Calu3 (cell line): ENCODE measurements around the gene METTL15. TPM values are rescaled to one million over a fixed set of nuclear protein-coding genes. Genes with fewer than 3 reads are reported as not detected.
"Not testable (repeated sequence)": the region's sequence is repeated elsewhere in the genome, so short reads cannot be mapped to it uniquely, and the experiment has no call there.

ENCODE experiments used
- BruUV-seq: library from RNA; stranded (reverse); fragments of 400-500 nt; replicated peaks from 2 replicates; lab custom pipeline; 2021; lab: Mats Ljungman, UMichigan
- CTCF ChIA-PET: fragments of 300-600 bp; sonication (Branson Sonifier 250); formaldehyde crosslinking; loops from one replicate; lab custom pipeline; 2022; ENCODE audit warnings: antibody characterized with exemption; lab: Charles Lee
- DNase-seq: peaks from one replicate; pipeline ENCODE4 v3.0.0; 2022
- H3K27ac Mint-ChIP-seq: one replicate; pipeline ENCODE4 v1.8.0; 2022; ENCODE audit warnings: mixed read lengths; ENCODE audit not compliant: unreplicated experiment
- H3K27me3 Mint-ChIP-seq: one replicate; pipeline ENCODE4 v1.8.0; 2022; ENCODE audit warnings: mixed read lengths; ENCODE audit not compliant: unreplicated experiment
- H3K36me3 Mint-ChIP-seq: one replicate; pipeline ENCODE4 v1.8.0; 2022; ENCODE audit warnings: mild to moderate bottlenecking, moderate library complexity, mixed read lengths; ENCODE audit not compliant: insufficient read depth, unreplicated experiment
- H3K4me1 Mint-ChIP-seq: one replicate; pipeline ENCODE4 v1.8.0; 2022; ENCODE audit warnings: mild to moderate bottlenecking, low read depth, mixed read lengths; ENCODE audit not compliant: unreplicated experiment
- H3K4me3 Mint-ChIP-seq: one replicate; pipeline ENCODE4 v1.8.0; 2022; ENCODE audit warnings: mild to moderate bottlenecking, low read depth, moderate library complexity, mixed read lengths; ENCODE audit not compliant: unreplicated experiment
- H3K9me3 Mint-ChIP-seq: one replicate; pipeline ENCODE4 v1.8.0; 2022; ENCODE audit warnings: low read depth, mixed read lengths; ENCODE audit not compliant: unreplicated experiment
- intact Hi-C: fragments of 100-400 bp; cut with micrococcal nuclease; formaldehyde crosslinking; loops from one replicate; pipeline ENCODE4 v1.10.0; 2022; ENCODE audit not compliant: unreplicated experiment
- total RNA-seq: library from RNA; stranded (reverse); gene quantifications from 2 replicates; pipeline ENCODE4 v1.2.3, GENCODE V29; 2022
- TF ChIP-seq, protein P1 (sequence below): fragments of 200-600 bp; IDR thresholded peaks from one replicate; pipeline ENCODE4 v1.8.0; 2022; ENCODE audit warnings: antibody characterized with exemption; ENCODE audit not compliant: unreplicated experiment

Gene METTL15
- total RNA-seq, 1 experiment from 2014 or later: 19.0 TPM

DNA sequence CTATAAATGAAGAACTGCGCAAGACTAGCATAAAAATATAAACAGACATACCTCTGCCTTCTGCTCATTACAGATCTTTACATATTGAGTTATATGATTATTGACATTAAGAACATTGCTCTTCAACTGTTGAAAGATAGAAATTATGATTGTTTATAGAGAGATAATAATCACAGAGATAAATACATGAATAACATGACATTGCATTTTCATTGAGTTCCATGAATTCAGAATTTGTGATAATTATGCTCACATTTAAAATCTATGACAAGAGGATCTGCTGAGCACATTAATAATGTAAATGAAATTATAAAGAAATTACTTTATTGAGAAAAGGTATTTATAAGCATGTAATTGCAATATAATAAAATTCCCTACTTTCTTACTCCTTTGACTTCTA is 25.1 kb upstream of the METTL15 start:
- TF ChIP-seq, protein P1, sequence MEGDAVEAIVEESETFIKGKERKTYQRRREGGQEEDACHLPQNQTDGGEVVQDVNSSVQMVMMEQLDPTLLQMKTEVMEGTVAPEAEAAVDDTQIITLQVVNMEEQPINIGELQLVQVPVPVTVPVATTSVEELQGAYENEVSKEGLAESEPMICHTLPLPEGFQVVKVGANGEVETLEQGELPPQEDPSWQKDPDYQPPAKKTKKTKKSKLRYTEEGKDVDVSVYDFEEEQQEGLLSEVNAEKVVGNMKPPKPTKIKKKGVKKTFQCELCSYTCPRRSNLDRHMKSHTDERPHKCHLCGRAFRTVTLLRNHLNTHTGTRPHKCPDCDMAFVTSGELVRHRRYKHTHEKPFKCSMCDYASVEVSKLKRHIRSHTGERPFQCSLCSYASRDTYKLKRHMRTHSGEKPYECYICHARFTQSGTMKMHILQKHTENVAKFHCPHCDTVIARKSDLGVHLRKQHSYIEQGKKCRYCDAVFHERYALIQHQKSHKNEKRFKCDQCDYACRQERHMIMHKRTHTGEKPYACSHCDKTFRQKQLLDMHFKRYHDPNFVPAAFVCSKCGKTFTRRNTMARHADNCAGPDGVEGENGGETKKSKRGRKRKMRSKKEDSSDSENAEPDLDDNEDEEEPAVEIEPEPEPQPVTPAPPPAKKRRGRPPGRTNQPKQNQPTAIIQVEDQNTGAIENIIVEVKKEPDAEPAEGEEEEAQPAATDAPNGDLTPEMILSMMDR: no peak
- Mint-ChIP-seq H3K27me3 (no peaks in the 10 kb centered on the region), H3K9me3 (no peaks in the 10 kb centered on the region), H3K36me3 (peaks cover 12% of the 10 kb centered on the region), H3K4me3 (no peak overlapping the region), H3K4me1 (no peaks in the 10 kb centered on the region), H3K27ac (no peak overlapping the region)
- intact Hi-C loops: no loop called here
- DNase-seq: no peak
- no TSS peak for BruUV-seq
- CTCF ChIA-PET: no interaction called here

DNA sequence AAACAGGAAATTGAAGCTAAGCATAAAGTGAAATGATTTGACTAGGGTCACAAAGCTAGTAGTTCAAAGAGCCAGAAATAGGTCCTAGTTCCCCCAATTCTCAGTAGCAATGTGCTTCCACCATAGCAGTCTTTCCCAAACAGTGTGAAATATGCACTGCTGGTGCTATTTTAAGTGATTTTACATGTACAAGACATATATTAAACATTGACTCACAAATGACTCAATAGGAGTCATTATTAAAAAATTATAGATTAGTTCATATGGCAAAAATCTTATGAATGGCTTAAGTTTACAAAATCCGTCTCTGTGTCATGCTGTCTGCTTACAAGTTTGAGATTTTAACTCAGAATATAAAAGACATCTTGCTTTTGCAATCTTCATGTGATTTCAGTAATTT is 21.6 kb upstream of the METTL15 start:
- TF ChIP-seq, protein P1: no peak
- Mint-ChIP-seq H3K27me3 (no peaks in the 10 kb centered on the region), H3K36me3 (peaks cover 10% of the 10 kb centered on the region), H3K27ac (no peak overlapping the region), H3K4me1 (no peaks in the 10 kb centered on the region), H3K9me3 (no peaks in the 10 kb centered on the region), H3K4me3 (no peak overlapping the region)
- DNase-seq: no peak
- BruUV-seq: no TSS peak
- CTCF ChIA-PET: no interaction called here
- intact Hi-C loops: no loop called here

DNA sequence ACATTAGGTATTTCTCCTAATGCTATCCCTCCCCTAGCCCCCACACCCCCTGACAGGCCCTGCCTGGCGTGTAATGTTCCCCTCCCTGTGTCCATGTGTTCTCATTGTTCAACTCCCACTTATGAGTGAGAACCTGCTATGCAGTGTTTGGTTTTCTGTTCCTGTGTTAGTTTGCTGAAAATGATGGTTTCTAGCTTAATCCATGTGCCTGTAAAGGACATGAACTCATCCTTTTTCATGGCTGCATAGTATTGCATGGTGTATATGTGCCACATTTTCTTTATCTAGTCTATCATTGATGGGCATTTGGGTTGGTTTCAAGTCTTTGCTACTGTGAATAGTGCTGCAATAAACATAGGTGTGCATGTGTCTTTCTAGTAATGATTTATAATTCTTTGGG is 21.0 kb upstream of the METTL15 start:
- DNase-seq, H3K9me3 Mint-ChIP-seq, CTCF ChIA-PET: not testable (repeated sequence)

DNA sequence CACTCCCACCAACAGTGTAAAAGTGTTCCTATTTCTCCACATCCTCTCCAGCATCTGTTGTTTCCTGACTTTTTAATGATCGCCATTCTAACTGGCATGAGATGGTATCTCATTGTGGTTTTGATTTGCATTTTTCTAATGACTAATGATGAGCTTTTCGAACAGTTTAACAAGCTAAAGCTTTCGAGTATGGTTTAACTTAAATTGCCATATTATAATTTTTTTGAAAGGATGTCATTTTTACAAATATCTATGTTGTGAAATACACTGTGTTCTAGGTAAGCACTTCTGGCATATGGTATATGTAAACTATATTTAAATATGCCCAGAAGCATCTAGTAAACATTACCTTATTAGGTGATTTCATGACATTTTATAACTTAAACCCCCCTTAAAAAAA is 20.5 kb upstream of the METTL15 start:
- H3K27me3 Mint-ChIP-seq, CTCF ChIA-PET, H3K4me3 Mint-ChIP-seq, H3K4me1 Mint-ChIP-seq, intact Hi-C loops, H3K27ac Mint-ChIP-seq, DNase-seq, BruUV-seq, H3K36me3 Mint-ChIP-seq, H3K9me3 Mint-ChIP-seq: not testable (repeated sequence)

More for the DNA sequence above, 21.0 kb upstream of the METTL15 start:
- H3K4me3 Mint-ChIP-seq, H3K4me1 Mint-ChIP-seq, H3K27ac Mint-ChIP-seq, BruUV-seq, H3K27me3 Mint-ChIP-seq, H3K36me3 Mint-ChIP-seq, intact Hi-C loops: not testable (repeated sequence)

DNA sequence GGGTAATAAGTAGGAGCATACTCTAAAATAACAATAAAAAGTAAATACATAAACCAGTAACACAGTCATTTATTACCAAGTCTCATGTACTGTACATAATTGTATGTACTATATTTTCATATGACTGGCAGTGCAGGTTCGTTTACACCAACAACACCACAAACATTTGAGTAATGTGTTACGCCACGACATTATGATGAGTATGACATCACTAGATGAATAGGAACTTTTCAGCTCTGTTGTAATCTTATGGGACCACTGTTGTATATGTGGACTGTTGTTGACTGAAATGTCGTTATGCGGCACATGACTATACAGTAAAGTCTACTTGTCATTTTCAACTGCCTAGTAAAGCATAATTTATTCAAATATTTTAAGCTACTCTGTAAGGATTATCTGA is 18.8 kb upstream of the METTL15 start:
- Mint-ChIP-seq H3K4me1 (peaks cover 2% of the 10 kb centered on the region), H3K27me3 (no peaks in the 10 kb centered on the region), H3K9me3 (no peaks in the 10 kb centered on the region), H3K27ac (no peak overlapping the region), H3K4me3 (no peak overlapping the region), H3K36me3 (peaks cover 6% of the 10 kb centered on the region)
- CTCF ChIA-PET: interaction anchor here (0.6 kb wide), 1 partner anchor 470 kb away, joined by 3 read pairs; no protein-coding TSS in a partner anchor
- intact Hi-C loops: no loop called here
- TF ChIP-seq, protein P1: no peak
- DNase-seq: no peak
- no TSS peak for BruUV-seq
